A549 (cell line): ENCODE data around the gene KRTAP17-1.

Source experiments
- BHLHE40 ChIP-seq: IDR thresholded peaks from 2 replicates; pipeline ENCODE4 v1.6.1; 2012; ENCODE audit warnings: low read depth, low read length, inconsistent platforms
- CEBPB ChIP-seq, 2 experiments: fragments of >200 bp in 1 of 2; sonication (Bioruptor Twin) in 1 of 2; formaldehyde crosslinking in 1 of 2; IDR thresholded peaks; 2 replicates each; pipeline ENCODE4 v1.6.1; 2012 to 2016
- CHD2 ChIP-seq: fragments of 150-350 bp; IDR thresholded peaks from 2 replicates; pipeline ENCODE4 v1.6.1; 2014; ENCODE audit warnings: low read length; ENCODE audit not compliant: partially characterized antibody
- CHD4 ChIP-seq: fragments of 200-600 bp; sonication (generic); IDR thresholded peaks from 2 replicates; pipeline ENCODE4 v1.6.1; 2016; ENCODE audit warnings: antibody characterized with exemption, mild to moderate bottlenecking, borderline replicate concordance
- EHMT2 ChIP-seq: fragments of 200-600 bp; sonication (generic); IDR thresholded peaks from 2 replicates; pipeline ENCODE4 v1.6.1; 2016; ENCODE audit warnings: antibody characterized with exemption, low read depth, mild to moderate bottlenecking, moderate library complexity
- POLR2A ChIP-seq: IDR thresholded peaks from 2 replicates; pipeline ENCODE4 v1.6.1; 2012; ENCODE audit warnings: mild to moderate bottlenecking, low read length
- POLR2AphosphoS2 ChIP-seq: conservative IDR thresholded peaks from 2 replicates; pipeline ENCODE4 v1.6.1; 2012; ENCODE audit warnings: low read length, improper control_type of control experiment, inconsistent platforms
- RFX5 ChIP-seq: fragments of 450-650 bp; IDR thresholded peaks from 2 replicates; pipeline ENCODE4 v1.7.1; 2014; ENCODE audit warnings: antibody characterized with exemption, mild to moderate bottlenecking, moderate library complexity
- SREBF2 ChIP-seq: fragments of 450-650 bp; IDR thresholded peaks from 2 replicates; pipeline ENCODE4 v1.6.1; 2014; ENCODE audit warnings: mild to moderate bottlenecking, moderate library complexity
- TF ChIP-seq, protein P1 (sequence below): fragments of >200 bp; sonication (Bioruptor Twin); formaldehyde crosslinking; IDR thresholded peaks from 3 replicates; pipeline ENCODE4 v1.5.1; 2016
- TF ChIP-seq, protein P2 (sequence below): fragments of 200-600 bp; sonication (generic); IDR thresholded peaks from 2 replicates; pipeline ENCODE4 v1.6.1; 2016; ENCODE audit warnings: antibody characterized with exemption, mild to moderate bottlenecking, moderate library complexity

DNA sequence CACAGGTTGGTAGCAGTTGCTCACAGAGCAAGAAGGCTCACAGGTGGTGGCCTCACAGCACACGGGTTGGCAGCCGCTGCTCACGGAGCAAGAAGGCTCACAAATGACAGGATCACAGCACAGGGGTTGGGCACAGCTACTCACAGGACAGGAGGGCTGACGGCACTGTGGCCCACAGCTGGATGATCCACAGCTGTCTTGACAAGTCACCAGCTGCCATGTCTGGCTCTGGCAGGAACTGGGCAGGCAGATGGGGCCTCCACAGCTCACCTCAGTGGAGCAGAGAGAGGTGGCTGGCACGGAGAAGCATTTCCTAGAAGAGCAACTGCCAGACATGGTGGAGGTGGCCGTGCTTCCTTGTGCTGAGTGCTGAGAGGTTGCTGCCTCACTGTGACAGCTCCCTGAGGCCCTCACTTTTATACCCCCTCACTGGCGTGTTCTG lies 6.6 kb downstream of the KRTAP17-1 start, which contains the start of gene KRTAP16-1:
- TF ChIP-seq POLR2A, result no peak
- TF ChIP-seq, protein P1, sequence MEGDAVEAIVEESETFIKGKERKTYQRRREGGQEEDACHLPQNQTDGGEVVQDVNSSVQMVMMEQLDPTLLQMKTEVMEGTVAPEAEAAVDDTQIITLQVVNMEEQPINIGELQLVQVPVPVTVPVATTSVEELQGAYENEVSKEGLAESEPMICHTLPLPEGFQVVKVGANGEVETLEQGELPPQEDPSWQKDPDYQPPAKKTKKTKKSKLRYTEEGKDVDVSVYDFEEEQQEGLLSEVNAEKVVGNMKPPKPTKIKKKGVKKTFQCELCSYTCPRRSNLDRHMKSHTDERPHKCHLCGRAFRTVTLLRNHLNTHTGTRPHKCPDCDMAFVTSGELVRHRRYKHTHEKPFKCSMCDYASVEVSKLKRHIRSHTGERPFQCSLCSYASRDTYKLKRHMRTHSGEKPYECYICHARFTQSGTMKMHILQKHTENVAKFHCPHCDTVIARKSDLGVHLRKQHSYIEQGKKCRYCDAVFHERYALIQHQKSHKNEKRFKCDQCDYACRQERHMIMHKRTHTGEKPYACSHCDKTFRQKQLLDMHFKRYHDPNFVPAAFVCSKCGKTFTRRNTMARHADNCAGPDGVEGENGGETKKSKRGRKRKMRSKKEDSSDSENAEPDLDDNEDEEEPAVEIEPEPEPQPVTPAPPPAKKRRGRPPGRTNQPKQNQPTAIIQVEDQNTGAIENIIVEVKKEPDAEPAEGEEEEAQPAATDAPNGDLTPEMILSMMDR, result no peak
- TF ChIP-seq POLR2AphosphoS2, result no peak
- TF ChIP-seq CHD2, result no peak
- TF ChIP-seq CHD4, result no peak
- TF ChIP-seq BHLHE40, result no peak
- TF ChIP-seq, protein P2, sequence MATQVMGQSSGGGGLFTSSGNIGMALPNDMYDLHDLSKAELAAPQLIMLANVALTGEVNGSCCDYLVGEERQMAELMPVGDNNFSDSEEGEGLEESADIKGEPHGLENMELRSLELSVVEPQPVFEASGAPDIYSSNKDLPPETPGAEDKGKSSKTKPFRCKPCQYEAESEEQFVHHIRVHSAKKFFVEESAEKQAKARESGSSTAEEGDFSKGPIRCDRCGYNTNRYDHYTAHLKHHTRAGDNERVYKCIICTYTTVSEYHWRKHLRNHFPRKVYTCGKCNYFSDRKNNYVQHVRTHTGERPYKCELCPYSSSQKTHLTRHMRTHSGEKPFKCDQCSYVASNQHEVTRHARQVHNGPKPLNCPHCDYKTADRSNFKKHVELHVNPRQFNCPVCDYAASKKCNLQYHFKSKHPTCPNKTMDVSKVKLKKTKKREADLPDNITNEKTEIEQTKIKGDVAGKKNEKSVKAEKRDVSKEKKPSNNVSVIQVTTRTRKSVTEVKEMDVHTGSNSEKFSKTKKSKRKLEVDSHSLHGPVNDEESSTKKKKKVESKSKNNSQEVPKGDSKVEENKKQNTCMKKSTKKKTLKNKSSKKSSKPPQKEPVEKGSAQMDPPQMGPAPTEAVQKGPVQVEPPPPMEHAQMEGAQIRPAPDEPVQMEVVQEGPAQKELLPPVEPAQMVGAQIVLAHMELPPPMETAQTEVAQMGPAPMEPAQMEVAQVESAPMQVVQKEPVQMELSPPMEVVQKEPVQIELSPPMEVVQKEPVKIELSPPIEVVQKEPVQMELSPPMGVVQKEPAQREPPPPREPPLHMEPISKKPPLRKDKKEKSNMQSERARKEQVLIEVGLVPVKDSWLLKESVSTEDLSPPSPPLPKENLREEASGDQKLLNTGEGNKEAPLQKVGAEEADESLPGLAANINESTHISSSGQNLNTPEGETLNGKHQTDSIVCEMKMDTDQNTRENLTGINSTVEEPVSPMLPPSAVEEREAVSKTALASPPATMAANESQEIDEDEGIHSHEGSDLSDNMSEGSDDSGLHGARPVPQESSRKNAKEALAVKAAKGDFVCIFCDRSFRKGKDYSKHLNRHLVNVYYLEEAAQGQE, result no peak
- no peak for TF ChIP-seq CEBPB (IDR thresholded peaks at IDR 0.05)
- TF ChIP-seq EHMT2, result no peak
- no peak for TF ChIP-seq RFX5
- TF ChIP-seq SREBF2, result no peak
